Activated naive CD8-positive, alpha-beta T cell treated with anti-CD3 and anti-CD28 coated beads, Interleukin-2, amount 50 U/mL, for 24 hours (primary cell): Measurements from ENCODE around the gene ANKRA2.
"Not testable (repeated sequence)": the region's sequence is repeated elsewhere in the genome, so short reads cannot be mapped to it uniquely, and the experiment has no call there.

Source experiments
- ATAC-seq: fragments of 150-1000 bp; cut with Tn5 transposase; one replicate; pipeline ENCODE4 v1.10.0; 2021
- DNase-seq: peaks from one replicate; pipeline ENCODE4 v3.0.0; 2021
- H3K27ac Mint-ChIP-seq: one replicate; pipeline ENCODE4 v1.8.0; 2021; ENCODE audit warnings: mild to moderate bottlenecking, mixed read lengths
- H3K27me3 Mint-ChIP-seq: one replicate; pipeline ENCODE4 v1.8.0; 2021; ENCODE audit warnings: mixed read lengths
- H3K36me3 Mint-ChIP-seq: one replicate; pipeline ENCODE4 v1.8.0; 2021; ENCODE audit warnings: low read depth, mixed read lengths
- H3K4me1 Mint-ChIP-seq: one replicate; pipeline ENCODE4 v1.8.0; 2021; ENCODE audit warnings: mixed read lengths
- H3K4me3 Mint-ChIP-seq: one replicate; pipeline ENCODE4 v1.8.0; 2021; ENCODE audit warnings: mild to moderate bottlenecking, moderate library complexity, mixed read lengths
- H3K9me3 Mint-ChIP-seq: one replicate; pipeline ENCODE4 v1.8.0; 2021; ENCODE audit warnings: mixed read lengths

ANKRA2 gene

GRCh38 chr5:73532195-73532594, 33.2 kb downstream of the ANKRA2 start:
- Mint-ChIP-seq H3K27ac (no peak overlapping the region), H3K4me1 (no peaks in the 10 kb centered on the region), H3K27me3 (peaks cover 26% of the 10 kb centered on the region), H3K36me3 (no peaks in the 10 kb centered on the region), H3K4me3 (no peak overlapping the region), H3K9me3 (no peaks in the 10 kb centered on the region)
- DNase-seq: no peak
- ATAC-seq: no peak

GRCh38 chr5:73531356-73531755, 34.1 kb downstream of the ANKRA2 start:
- H3K4me3 Mint-ChIP-seq: no peak overlapping the region
- ATAC-seq: no peak
- peaks cover 24% of the 10 kb centered on the region for H3K27me3 Mint-ChIP-seq
- H3K4me1 Mint-ChIP-seq: no peaks in the 10 kb centered on the region
- no peaks in the 10 kb centered on the region for H3K9me3 Mint-ChIP-seq
- no peaks in the 10 kb centered on the region for H3K36me3 Mint-ChIP-seq
- no peak overlapping the region for H3K27ac Mint-ChIP-seq
- DNase-seq: no peak

- Mint-ChIP-seq H3K27me3 (peaks cover 22% of the 10 kb centered on the region), H3K36me3 (no peaks in the 10 kb centered on the region), H3K9me3 (no peaks in the 10 kb centered on the region), H3K27ac (no peak overlapping the region), H3K4me3 (no peak overlapping the region), H3K4me1 (peaks cover 1% of the 10 kb centered on the region)
- DNase-seq (no peak), ATAC-seq (no peak)
Observed at GRCh38 chr5:73529081-73529480, 36.4 kb downstream of the ANKRA2 start.

GRCh38 chr5:73528248-73528647, 37.2 kb downstream of the ANKRA2 start:
- Mint-ChIP-seq H3K27me3 (peaks cover 21% of the 10 kb centered on the region), H3K4me1 (peaks cover 5% of the 10 kb centered on the region), H3K27ac (no peak overlapping the region), H3K4me3 (no peak overlapping the region), H3K9me3 (no peaks in the 10 kb centered on the region), H3K36me3 (no peaks in the 10 kb centered on the region)
- no peak for DNase-seq
- no peak for ATAC-seq

- DNase-seq (no peak), ATAC-seq (no peak)
- Mint-ChIP-seq H3K27me3 (peaks cover 9% of the 10 kb centered on the region), H3K36me3 (no peaks in the 10 kb centered on the region), H3K4me3 (no peak overlapping the region), H3K27ac (no peak overlapping the region), H3K4me1 (peaks cover 5% of the 10 kb centered on the region), H3K9me3 (no peaks in the 10 kb centered on the region)
Observed at GRCh38 chr5:73525606-73526203, 39.7 kb downstream of the ANKRA2 start.

- Mint-ChIP-seq H3K27me3 (peaks cover 3% of the 10 kb centered on the region), H3K4me1 (peaks cover 9% of the 10 kb centered on the region), H3K36me3 (no peaks in the 10 kb centered on the region), H3K9me3 (no peaks in the 10 kb centered on the region), H3K4me3 (no peak overlapping the region), H3K27ac (no peak overlapping the region)
- DNase-seq: no peak
- ATAC-seq: no peak
Observed at GRCh38 chr5:73523861-73524260, 41.6 kb downstream of the ANKRA2 start.

GRCh38 chr5:73522989-73523388, 42.5 kb downstream of the ANKRA2 start:
- Mint-ChIP-seq H3K27ac (no peak overlapping the region), H3K4me3 (no peak overlapping the region), H3K9me3 (no peaks in the 10 kb centered on the region), H3K4me1 (peaks cover 9% of the 10 kb centered on the region), H3K27me3 (peaks cover 3% of the 10 kb centered on the region), H3K36me3 (no peaks in the 10 kb centered on the region)
- ATAC-seq (no peak), DNase-seq (no peak)

GRCh38 chr5:73519531-73520283, 45.7 kb downstream of the ANKRA2 start:
- no peak overlapping the region for H3K4me3 Mint-ChIP-seq
- peak; percentile 98 for ATAC-seq
- H3K27ac Mint-ChIP-seq: no peak overlapping the region
- no peaks in the 10 kb centered on the region for H3K36me3 Mint-ChIP-seq
- no peaks in the 10 kb centered on the region for H3K9me3 Mint-ChIP-seq
- H3K4me1 Mint-ChIP-seq: peaks cover 9% of the 10 kb centered on the region
- H3K27me3 Mint-ChIP-seq: no peaks in the 10 kb centered on the region
- DNase-seq: peak; percentile 67

GRCh38 chr5:73515232-73515631, 50.2 kb downstream of the ANKRA2 start:
- H3K27me3 Mint-ChIP-seq: no peaks in the 10 kb centered on the region
- H3K27ac Mint-ChIP-seq: no peak overlapping the region
- H3K4me1 Mint-ChIP-seq: peaks cover 4% of the 10 kb centered on the region
- H3K36me3 Mint-ChIP-seq: no peaks in the 10 kb centered on the region
- H3K4me3 Mint-ChIP-seq: no peak overlapping the region
- no peak for ATAC-seq
- no peaks in the 10 kb centered on the region for H3K9me3 Mint-ChIP-seq
- no peak for DNase-seq

GRCh38 chr5:73514418-73514817, 51.0 kb downstream of the ANKRA2 start:
- no peaks in the 10 kb centered on the region for H3K36me3 Mint-ChIP-seq
- ATAC-seq (no peak), DNase-seq (no peak)
- H3K4me3 Mint-ChIP-seq: no peak overlapping the region
- H3K9me3 Mint-ChIP-seq: no peaks in the 10 kb centered on the region
- H3K4me1 Mint-ChIP-seq: peaks cover 2% of the 10 kb centered on the region
- H3K27ac Mint-ChIP-seq: no peak overlapping the region
- H3K27me3 Mint-ChIP-seq: no peaks in the 10 kb centered on the region

GRCh38 chr5:73513996-73514395, 51.4 kb downstream of the ANKRA2 start:
- H3K27ac Mint-ChIP-seq: no peak overlapping the region
- H3K4me1 Mint-ChIP-seq: no peaks in the 10 kb centered on the region
- ATAC-seq: no peak
- H3K4me3 Mint-ChIP-seq: no peak overlapping the region
- DNase-seq: no peak
- H3K9me3 Mint-ChIP-seq: no peaks in the 10 kb centered on the region
- no peaks in the 10 kb centered on the region for H3K27me3 Mint-ChIP-seq
- no peaks in the 10 kb centered on the region for H3K36me3 Mint-ChIP-seq

GRCh38 chr5:73508521-73508920, 56.9 kb downstream of the ANKRA2 start:
- not testable (repeated sequence) for DNase-seq, H3K4me1 Mint-ChIP-seq, H3K27me3 Mint-ChIP-seq, H3K9me3 Mint-ChIP-seq, H3K4me3 Mint-ChIP-seq, ATAC-seq, H3K27ac Mint-ChIP-seq
- peaks cover 22% of the 10 kb centered on the region for H3K36me3 Mint-ChIP-seq

- Mint-ChIP-seq H3K4me1 (peaks cover 13% of the 10 kb centered on the region), H3K36me3 (peaks cover 37% of the 10 kb centered on the region), H3K9me3 (no peaks in the 10 kb centered on the region), H3K27me3 (no peaks in the 10 kb centered on the region), H3K27ac (no peak overlapping the region), H3K4me3 (no peak overlapping the region)
- ATAC-seq (no peak), DNase-seq (no peak)
Observed at GRCh38 chr5:73507062-73507461, 58.4 kb downstream of the ANKRA2 start.

GRCh38 chr5:73506459-73506955, 58.9 kb downstream of the ANKRA2 start:
- Mint-ChIP-seq H3K9me3 (no peaks in the 10 kb centered on the region), H3K27me3 (no peaks in the 10 kb centered on the region), H3K27ac (no peak overlapping the region), H3K4me1 (peaks cover 14% of the 10 kb centered on the region), H3K4me3 (no peak overlapping the region), H3K36me3 (peaks cover 41% of the 10 kb centered on the region)
- ATAC-seq (no peak), DNase-seq (no peak)
